ENCODE measurements around the gene CHMP2A. TPM values are rescaled to one million over a fixed set of nuclear protein-coding genes. Genes with fewer than 3 reads are reported as not detected.

Gene CHMP2A
- total RNA-seq, 4 donors from 2014 or later, result 90.0 to 146 (median 128) TPM

GRCh38 chr19:58552655-58553054 lies 2.2 kb downstream of the CHMP2A start:
- no peaks in the 10 kb centered on the region for H3K27me3 ChIP-seq
- peaks cover 8 to 75% (median 40%) of the 10 kb centered on the region in 3 donors for H3K36me3 ChIP-seq
- DNase-seq (ENCODE audit: low spot score in 2 of 2), result no peak
- H3K27ac ChIP-seq, result no peak overlapping the region
- TF ChIP-seq CTCF (IDR thresholded peaks at IDR 0.05), result no peak
- TF ChIP-seq EP300 (IDR thresholded peaks at IDR 0.05), result no peak
- TF ChIP-seq POLR2A (IDR thresholded peaks at IDR 0.05), result no peak
- WGBS, 2 donors, result 85 to 92% methylated on average over 2 of the region's 2 CpGs
- peaks cover 5 to 50% (median 37%) of the 10 kb centered on the region in 4 donors for H3K4me1 ChIP-seq
- H3K4me3 ChIP-seq, result no peak overlapping the region
- H3K9me3 ChIP-seq, result no peaks in the 10 kb centered on the region

- H3K27me3 ChIP-seq, result no peaks in the 10 kb centered on the region
- H3K9me3 ChIP-seq, result no peaks in the 10 kb centered on the region
- no peak overlapping the region for H3K27ac ChIP-seq
- peaks cover 4 to 50% (median 32%) of the 10 kb centered on the region in 4 donors for H3K4me1 ChIP-seq
- no peak overlapping the region for H3K4me3 ChIP-seq
- TF ChIP-seq CTCF (IDR thresholded peaks at IDR 0.05), result no peak
- no peak for TF ChIP-seq POLR2A (IDR thresholded peaks at IDR 0.05)
- no peak for TF ChIP-seq EP300 (IDR thresholded peaks at IDR 0.05)
- no peak for DNase-seq (ENCODE audit: low spot score in 2 of 2)
- peaks cover 8 to 83% (median 42%) of the 10 kb centered on the region in 3 donors for H3K36me3 ChIP-seq
- WGBS, 2 donors, result 92 to 94% methylated on average over 18 of the region's 18 CpGs
Observed at GRCh38 chr19:58551577-58552471, 3.1 kb downstream of the CHMP2A start.

- H3K4me3 ChIP-seq, result no peak overlapping the region
- H3K27me3 ChIP-seq, result no peaks in the 10 kb centered on the region
- H3K36me3 ChIP-seq, result peaks cover 8 to 75% (median 42%) of the 10 kb centered on the region in 3 donors
- WGBS, 2 donors, result 44 to 53% methylated on average over 1 of the region's 1 CpG
- DNase-seq (ENCODE audit: low spot score in 2 of 2), result no peak
- no peaks in the 10 kb centered on the region for H3K9me3 ChIP-seq
- peaks cover 0 to 50% (median 32%) of the 10 kb centered on the region in 4 donors for H3K4me1 ChIP-seq
- TF ChIP-seq POLR2A (IDR thresholded peaks at IDR 0.05) (no peak), EP300 (IDR thresholded peaks at IDR 0.05) (no peak), CTCF (IDR thresholded peaks at IDR 0.05) (no peak)
- no peak overlapping the region for H3K27ac ChIP-seq
Observed at GRCh38 chr19:58551123-58551497, 3.8 kb downstream of the CHMP2A start.

- 79 to 85% methylated on average over 10 to 13 of the region's 13 CpGs for WGBS, 2 donors
- no peaks in the 10 kb centered on the region for H3K27me3 ChIP-seq
- TF ChIP-seq EP300 (IDR thresholded peaks at IDR 0.05) (no peak), POLR2A (IDR thresholded peaks at IDR 0.05) (no peak), CTCF (IDR thresholded peaks at IDR 0.05) (no peak)
- H3K4me3 ChIP-seq, result no peak overlapping the region
- no peaks in the 10 kb centered on the region for H3K9me3 ChIP-seq
- H3K27ac ChIP-seq, result no peak overlapping the region
- H3K4me1 ChIP-seq, result peaks cover 0 to 50% (median 32%) of the 10 kb centered on the region in 4 donors
- DNase-seq (ENCODE audit: low spot score in 2 of 2), result no peak
- H3K36me3 ChIP-seq, result peaks cover 8 to 74% (median 42%) of the 10 kb centered on the region in 3 donors
Observed at GRCh38 chr19:58550362-58551122, 4.4 kb downstream of the CHMP2A start.
